ENCODE data around the gene SSR1. TPM values are rescaled to one million over a fixed set of nuclear protein-coding genes. Genes with fewer than 3 reads are reported as not detected.

SSR1 gene
- total RNA-seq, 4 donors from 2014 or later: 55.9 to 113 (median 74.8) TPM

GRCh38 chr6:7247828-7248227 is 65.2 kb downstream of the SSR1 start:
- no peaks in the 10 kb centered on the region for H3K9me3 ChIP-seq
- H3K27me3 ChIP-seq: no peaks in the 10 kb centered on the region
- WGBS, 2 donors: 96 to 100% methylated on average over 7 to 12 of the region's 13 CpGs
- H3K4me3 ChIP-seq (replicated peaks in 1 of 3): no peak overlapping the region
- peaks cover 5 to 6% of the 10 kb centered on the region in 2 donors for H3K4me1 ChIP-seq
- H3K27ac ChIP-seq: no peak overlapping the region
- TF ChIP-seq, protein P1, sequence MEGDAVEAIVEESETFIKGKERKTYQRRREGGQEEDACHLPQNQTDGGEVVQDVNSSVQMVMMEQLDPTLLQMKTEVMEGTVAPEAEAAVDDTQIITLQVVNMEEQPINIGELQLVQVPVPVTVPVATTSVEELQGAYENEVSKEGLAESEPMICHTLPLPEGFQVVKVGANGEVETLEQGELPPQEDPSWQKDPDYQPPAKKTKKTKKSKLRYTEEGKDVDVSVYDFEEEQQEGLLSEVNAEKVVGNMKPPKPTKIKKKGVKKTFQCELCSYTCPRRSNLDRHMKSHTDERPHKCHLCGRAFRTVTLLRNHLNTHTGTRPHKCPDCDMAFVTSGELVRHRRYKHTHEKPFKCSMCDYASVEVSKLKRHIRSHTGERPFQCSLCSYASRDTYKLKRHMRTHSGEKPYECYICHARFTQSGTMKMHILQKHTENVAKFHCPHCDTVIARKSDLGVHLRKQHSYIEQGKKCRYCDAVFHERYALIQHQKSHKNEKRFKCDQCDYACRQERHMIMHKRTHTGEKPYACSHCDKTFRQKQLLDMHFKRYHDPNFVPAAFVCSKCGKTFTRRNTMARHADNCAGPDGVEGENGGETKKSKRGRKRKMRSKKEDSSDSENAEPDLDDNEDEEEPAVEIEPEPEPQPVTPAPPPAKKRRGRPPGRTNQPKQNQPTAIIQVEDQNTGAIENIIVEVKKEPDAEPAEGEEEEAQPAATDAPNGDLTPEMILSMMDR (IDR thresholded peaks at IDR 0.05): no peak
- TF ChIP-seq POLR2A (IDR thresholded peaks at IDR 0.05): no peak
- intact Hi-C loops (cut with DNase I): loop anchor here (10.0 kb wide), 2 partner anchors 523 to 563 kb away; no protein-coding TSS in a partner anchor
- no peak for DNase-seq
- H3K36me3 ChIP-seq: peaks cover 38 to 56% of the 10 kb centered on the region in 2 donors

- intact Hi-C loops (cut with DNase I): loop anchor here (10.0 kb wide), 2 partner anchors 522 to 562 kb away; no protein-coding TSS in a partner anchor
- Histone ChIP-seq H3K27me3 (no peaks in the 10 kb centered on the region), H3K27ac (no peak overlapping the region), H3K4me1 (peaks cover 8 to 13% of the 10 kb centered on the region in 2 donors), H3K36me3 (peaks cover 38 to 53% of the 10 kb centered on the region in 2 donors), H3K4me3 (replicated peaks in 1 of 3) (no peak overlapping the region), H3K9me3 (no peaks in the 10 kb centered on the region)
- TF ChIP-seq, protein P1 (IDR thresholded peaks at IDR 0.05): no peak
- TF ChIP-seq POLR2A (IDR thresholded peaks at IDR 0.05): no peak
- 95 to 97% methylated on average over 6 to 15 of the region's 15 CpGs for WGBS, 2 donors
- no peak for DNase-seq
Measured at GRCh38 chr6:7247179-7247456, 65.9 kb downstream of the SSR1 start.

DNA sequence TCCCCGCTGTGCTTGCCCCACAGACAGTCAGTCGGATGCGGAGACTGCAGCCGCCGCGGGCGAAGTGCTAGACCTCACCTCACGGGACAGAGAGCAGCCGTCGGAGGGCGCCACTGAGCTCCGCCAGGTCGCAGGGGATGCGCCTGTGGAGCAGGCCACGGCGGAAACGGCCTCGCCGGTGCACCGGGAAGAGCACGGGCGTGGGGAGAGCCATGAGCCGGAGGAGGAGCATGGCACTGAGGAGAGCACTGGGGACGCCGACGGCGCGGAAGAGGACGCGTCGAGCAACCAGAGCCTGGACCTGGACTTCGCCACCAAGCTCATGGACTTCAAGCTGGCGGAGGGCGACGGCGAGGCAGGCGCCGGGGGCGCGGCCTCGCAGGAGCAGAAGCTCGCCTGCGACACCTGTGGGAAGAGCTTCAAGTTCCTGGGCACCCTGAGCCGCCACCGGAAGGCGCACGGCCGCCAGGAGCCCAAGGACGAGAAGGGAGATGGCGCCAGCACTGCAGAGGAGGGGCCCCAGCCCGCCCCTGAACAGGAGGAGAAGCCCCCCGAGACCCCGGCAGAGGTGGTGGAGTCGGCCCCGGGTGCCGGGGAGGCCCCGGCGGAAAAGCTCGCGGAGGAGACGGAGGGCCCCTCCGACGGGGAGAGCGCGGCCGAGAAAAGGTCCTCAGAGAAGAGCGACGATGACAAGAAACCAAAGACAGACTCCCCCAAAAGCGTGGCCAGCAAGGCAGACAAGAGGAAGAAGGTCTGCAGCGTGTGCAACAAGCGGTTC is 66.4 kb downstream of the SSR1 start:
- DNase-seq: no peak
- 92 to 95% methylated on average over 56 to 64 of the region's 71 CpGs for WGBS, 2 donors
- no peaks in the 10 kb centered on the region for H3K9me3 ChIP-seq
- no peak overlapping the region for H3K4me3 ChIP-seq (replicated peaks in 1 of 3)
- no peak overlapping the region for H3K27ac ChIP-seq
- peaks cover 13 to 19% of the 10 kb centered on the region in 2 donors for H3K4me1 ChIP-seq
- TF ChIP-seq, protein P1 (IDR thresholded peaks at IDR 0.05): no peak
- TF ChIP-seq POLR2A (IDR thresholded peaks at IDR 0.05): no peak
- H3K27me3 ChIP-seq: no peaks in the 10 kb centered on the region
- H3K36me3 ChIP-seq: peaks cover 38 to 48% of the 10 kb centered on the region in 2 donors
- intact Hi-C loops (cut with DNase I): loop anchor here (10.0 kb wide), 2 partner anchors 522 to 562 kb away; no protein-coding TSS in a partner anchor

DNA sequence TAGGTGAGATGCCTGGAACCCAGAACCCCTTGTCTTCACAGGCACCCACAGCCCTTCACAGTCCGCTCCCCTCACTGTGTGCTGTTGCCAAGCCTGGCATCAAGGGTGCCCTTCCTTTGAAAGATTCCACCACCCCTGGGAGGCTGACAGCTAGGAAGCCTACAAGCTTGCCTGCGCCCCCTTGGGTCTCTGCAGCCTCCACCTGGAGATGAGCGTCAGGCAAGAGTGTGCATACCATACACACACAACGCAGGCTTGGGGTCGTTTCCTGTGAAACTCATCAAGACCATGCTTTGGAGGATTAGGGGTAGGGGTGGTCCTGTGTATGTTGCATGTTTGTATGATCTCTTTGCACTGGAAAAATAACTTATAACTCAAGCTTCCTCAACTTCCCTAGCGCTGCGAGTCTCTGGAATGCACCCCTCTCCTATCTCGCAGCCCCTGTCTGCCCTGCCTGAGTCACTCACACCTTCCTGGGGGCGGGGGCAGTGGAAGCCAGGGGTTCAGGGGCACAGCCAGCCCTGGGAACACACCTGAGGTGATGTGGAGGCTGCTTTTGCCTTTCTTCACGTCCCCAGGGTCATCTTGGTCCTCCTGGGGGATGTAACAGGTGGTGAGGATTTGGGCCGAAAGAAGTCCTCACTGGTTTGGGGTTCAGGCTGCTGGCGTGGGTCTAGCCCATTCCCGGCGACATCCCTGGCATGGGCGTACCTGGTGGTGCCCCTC is 67.2 kb downstream of the SSR1 start:
- Histone ChIP-seq H3K4me1 (peaks cover 13 to 22% of the 10 kb centered on the region in 2 donors), H3K9me3 (no peaks in the 10 kb centered on the region), H3K27me3 (no peaks in the 10 kb centered on the region), H3K36me3 (peaks cover 38 to 50% of the 10 kb centered on the region in 2 donors), H3K4me3 (replicated peaks in 1 of 3) (no peak overlapping the region), H3K27ac (no peak overlapping the region)
- intact Hi-C loops (cut with DNase I): loop anchor here (10.0 kb wide), 2 partner anchors 521 to 561 kb away; no protein-coding TSS in a partner anchor
- WGBS, 2 donors: 94 to 97% methylated on average over 11 to 13 of the region's 15 CpGs
- TF ChIP-seq, protein P1 (IDR thresholded peaks at IDR 0.05): no peak
- TF ChIP-seq POLR2A (IDR thresholded peaks at IDR 0.05): no peak
- no peak for DNase-seq

Measured in thyroid gland (tissue), 4 donors.